ENCODE data around the gene RBM24.
"Not testable (repeated sequence)": the region's sequence is repeated elsewhere in the genome, so short reads cannot be mapped to it uniquely, and the experiment has no call there.

The RBM24 gene

DNA sequence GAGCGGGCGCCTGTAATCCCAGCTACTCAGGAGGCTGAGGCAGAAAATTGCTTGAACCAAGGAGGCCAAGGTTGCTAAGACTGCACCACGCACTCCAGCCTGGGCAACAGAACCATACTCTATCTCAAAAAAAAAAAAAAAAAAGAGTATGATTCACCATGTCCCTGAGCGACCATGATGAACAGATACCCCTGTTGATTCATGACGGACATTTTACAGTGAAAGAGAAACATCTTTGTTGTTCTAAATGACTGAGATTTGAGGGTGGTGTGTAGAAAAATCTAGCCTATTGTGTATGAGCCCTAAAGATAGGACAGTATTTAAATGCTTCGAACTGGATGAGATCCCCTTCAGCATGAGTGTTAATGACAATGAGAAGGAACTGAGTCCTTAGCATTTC, 32.8 kb downstream of the RBM24 start:
- H3K36me3 ChIP-seq (ENCODE audit: low read depth), result no peaks in the 10 kb centered on the region
- DNase-seq (ENCODE audit: low spot score), result no peak
- no peak overlapping the region for H3K4me3 ChIP-seq (ENCODE audit: severe bottlenecking)
- no peaks in the 10 kb centered on the region for H3K4me1 ChIP-seq (ENCODE audit: insufficient read depth, poor library complexity, severe bottlenecking)
- H3K9me3 ChIP-seq (ENCODE audit: severe bottlenecking), result no peaks in the 10 kb centered on the region
- H3K27ac ChIP-seq (ENCODE audit: poor library complexity, severe bottlenecking), result no peak overlapping the region
- TF ChIP-seq, protein P1, sequence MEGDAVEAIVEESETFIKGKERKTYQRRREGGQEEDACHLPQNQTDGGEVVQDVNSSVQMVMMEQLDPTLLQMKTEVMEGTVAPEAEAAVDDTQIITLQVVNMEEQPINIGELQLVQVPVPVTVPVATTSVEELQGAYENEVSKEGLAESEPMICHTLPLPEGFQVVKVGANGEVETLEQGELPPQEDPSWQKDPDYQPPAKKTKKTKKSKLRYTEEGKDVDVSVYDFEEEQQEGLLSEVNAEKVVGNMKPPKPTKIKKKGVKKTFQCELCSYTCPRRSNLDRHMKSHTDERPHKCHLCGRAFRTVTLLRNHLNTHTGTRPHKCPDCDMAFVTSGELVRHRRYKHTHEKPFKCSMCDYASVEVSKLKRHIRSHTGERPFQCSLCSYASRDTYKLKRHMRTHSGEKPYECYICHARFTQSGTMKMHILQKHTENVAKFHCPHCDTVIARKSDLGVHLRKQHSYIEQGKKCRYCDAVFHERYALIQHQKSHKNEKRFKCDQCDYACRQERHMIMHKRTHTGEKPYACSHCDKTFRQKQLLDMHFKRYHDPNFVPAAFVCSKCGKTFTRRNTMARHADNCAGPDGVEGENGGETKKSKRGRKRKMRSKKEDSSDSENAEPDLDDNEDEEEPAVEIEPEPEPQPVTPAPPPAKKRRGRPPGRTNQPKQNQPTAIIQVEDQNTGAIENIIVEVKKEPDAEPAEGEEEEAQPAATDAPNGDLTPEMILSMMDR (IDR thresholded peaks at IDR 0.05; ENCODE audit: poor library complexity, severe bottlenecking), result no peak
- no peaks in the 10 kb centered on the region for H3K27me3 ChIP-seq (ENCODE audit: insufficient read depth, poor library complexity, severe bottlenecking)
- ATAC-seq (ENCODE audit: low read depth), result no peak

- Histone ChIP-seq H3K36me3 (ENCODE audit: low read depth) (no peaks in the 10 kb centered on the region), H3K4me1 (ENCODE audit: insufficient read depth, poor library complexity, severe bottlenecking) (no peaks in the 10 kb centered on the region), H3K27me3 (ENCODE audit: insufficient read depth, poor library complexity, severe bottlenecking) (no peaks in the 10 kb centered on the region), H3K9me3 (ENCODE audit: severe bottlenecking) (no peaks in the 10 kb centered on the region), H3K27ac (ENCODE audit: poor library complexity, severe bottlenecking) (no peak overlapping the region), H3K4me3 (ENCODE audit: severe bottlenecking) (no peak overlapping the region)
- DNase-seq (ENCODE audit: low spot score) (no peak), ATAC-seq (ENCODE audit: low read depth) (no peak)
- TF ChIP-seq, protein P1 (IDR thresholded peaks at IDR 0.05; ENCODE audit: poor library complexity, severe bottlenecking), result no peak
Measured at GRCh38 chr6:17315262-17315661, 34.1 kb downstream of the RBM24 start.

- no peaks in the 10 kb centered on the region for H3K4me1 ChIP-seq (ENCODE audit: insufficient read depth, poor library complexity, severe bottlenecking)
- no peaks in the 10 kb centered on the region for H3K36me3 ChIP-seq (ENCODE audit: low read depth)
- H3K27ac ChIP-seq (ENCODE audit: poor library complexity, severe bottlenecking), result no peak overlapping the region
- no peaks in the 10 kb centered on the region for H3K9me3 ChIP-seq (ENCODE audit: severe bottlenecking)
- no peaks in the 10 kb centered on the region for H3K27me3 ChIP-seq (ENCODE audit: insufficient read depth, poor library complexity, severe bottlenecking)
- no peak for ATAC-seq (ENCODE audit: low read depth)
- DNase-seq (ENCODE audit: low spot score), result no peak
- no peak overlapping the region for H3K4me3 ChIP-seq (ENCODE audit: severe bottlenecking)
- TF ChIP-seq, protein P1 (IDR thresholded peaks at IDR 0.05; ENCODE audit: poor library complexity, severe bottlenecking), result no peak
Measured at GRCh38 chr6:17318435-17319165, 37.4 kb downstream of the RBM24 start.

DNA sequence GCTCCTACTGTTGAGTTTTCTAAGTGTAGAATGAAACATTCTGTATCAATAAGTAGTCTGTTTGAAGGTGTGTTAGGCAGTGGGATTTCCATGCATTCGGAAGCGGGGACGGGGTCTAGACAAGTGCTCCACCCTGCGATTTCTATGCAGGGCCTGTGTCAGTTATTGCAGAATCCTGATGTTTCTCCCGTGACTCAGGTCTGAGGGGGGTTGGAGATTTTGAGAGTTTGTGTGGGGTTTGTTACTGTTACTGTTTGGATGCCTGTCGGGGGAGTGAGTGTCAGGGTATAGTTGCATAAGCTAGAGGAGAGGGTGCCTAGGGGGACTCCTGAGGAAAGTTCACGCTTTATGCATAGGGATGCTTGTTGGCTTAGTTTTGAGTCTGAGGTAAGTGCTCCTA, 39.1 kb downstream of the RBM24 start:
- not testable (repeated sequence) for H3K27me3 ChIP-seq (ENCODE audit: insufficient read depth, poor library complexity, severe bottlenecking); H3K27ac ChIP-seq (ENCODE audit: poor library complexity, severe bottlenecking); DNase-seq (ENCODE audit: low spot score); H3K36me3 ChIP-seq (ENCODE audit: low read depth); H3K9me3 ChIP-seq (ENCODE audit: severe bottlenecking); H3K4me1 ChIP-seq (ENCODE audit: insufficient read depth, poor library complexity, severe bottlenecking); ATAC-seq (ENCODE audit: low read depth); H3K4me3 ChIP-seq (ENCODE audit: severe bottlenecking)

DNA sequence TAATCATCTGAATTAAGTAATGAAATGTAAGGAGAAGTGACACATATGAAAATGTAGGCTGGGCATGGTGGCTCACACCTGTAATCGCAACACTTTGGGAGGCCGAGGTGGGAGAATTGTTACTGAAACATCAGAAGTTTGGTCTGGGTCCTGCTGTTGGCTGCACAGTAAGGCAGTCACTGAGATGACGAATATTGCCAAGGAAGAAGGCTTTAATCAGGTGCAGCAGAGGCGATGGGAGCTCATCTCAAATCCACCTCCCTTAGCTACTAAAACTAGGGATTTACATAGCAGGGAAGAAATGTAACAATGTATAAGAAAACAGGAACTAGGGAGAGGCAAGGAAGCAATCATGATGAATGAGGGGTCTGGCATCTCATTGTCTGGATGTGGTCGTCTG, 50.1 kb downstream of the RBM24 start:
- H3K27me3 ChIP-seq (ENCODE audit: insufficient read depth, poor library complexity, severe bottlenecking), result no peaks in the 10 kb centered on the region
- no peaks in the 10 kb centered on the region for H3K36me3 ChIP-seq (ENCODE audit: low read depth)
- ATAC-seq (ENCODE audit: low read depth) (no peak), DNase-seq (ENCODE audit: low spot score) (no peak)
- no peaks in the 10 kb centered on the region for H3K9me3 ChIP-seq (ENCODE audit: severe bottlenecking)
- no peaks in the 10 kb centered on the region for H3K4me1 ChIP-seq (ENCODE audit: insufficient read depth, poor library complexity, severe bottlenecking)
- no peak overlapping the region for H3K27ac ChIP-seq (ENCODE audit: poor library complexity, severe bottlenecking)
- TF ChIP-seq, protein P1 (IDR thresholded peaks at IDR 0.05; ENCODE audit: poor library complexity, severe bottlenecking), result no peak
- H3K4me3 ChIP-seq (ENCODE audit: severe bottlenecking), result no peak overlapping the region
